MCF 10A (cell line): Measurements from ENCODE around the gene KRTAP10-6. TPM values are rescaled to one million over a fixed set of nuclear protein-coding genes. Genes with fewer than 3 reads are reported as not detected.

Experiments used
- BruUV-seq: library from RNA; stranded (reverse); fragments of 400-500 nt; replicated peaks from 2 replicates; lab custom pipeline; 2021; lab: Mats Ljungman, UMichigan
- CTCF ChIA-PET: fragments of 300-600 bp; sonication (Branson Sonifier 250); formaldehyde crosslinking; extraction: SDS; loops from one replicate; lab custom pipeline; 2021; ENCODE audit warnings: antibody characterized with exemption, inconsistent platforms; lab: Yijun Ruan, JAX
- POLR2A ChIA-PET: fragments of 300-600, 350-650 bp; sonication (Branson Sonifier 250); formaldehyde crosslinking; extraction: SDS; loops from one replicate; lab custom pipeline; 2020; ENCODE audit warnings: antibody characterized with exemption, inconsistent platforms; lab: Yijun Ruan, JAX
- DNase-seq: peaks from one replicate; pipeline ENCODE4 v3.0.0-alpha.2; 2018; ENCODE audit not compliant: unreplicated experiment
- H3K27ac Mint-ChIP-seq: one replicate; pipeline ENCODE4 v1.8.0; 2022; ENCODE audit warnings: mild to moderate bottlenecking, low read depth, mixed read lengths; ENCODE audit not compliant: unreplicated experiment
- H3K27me3 Mint-ChIP-seq: one replicate; pipeline ENCODE4 v1.8.0; 2022; ENCODE audit warnings: mixed read lengths; ENCODE audit not compliant: insufficient read depth, unreplicated experiment
- H3K36me3 Mint-ChIP-seq: one replicate; pipeline ENCODE4 v1.8.0; 2022; ENCODE audit warnings: mild to moderate bottlenecking, moderate library complexity, mixed read lengths; ENCODE audit not compliant: insufficient read depth, unreplicated experiment
- H3K4me1 Mint-ChIP-seq: one replicate; pipeline ENCODE4 v1.8.0; 2022; ENCODE audit warnings: mixed read lengths; ENCODE audit not compliant: insufficient read depth, unreplicated experiment
- H3K4me3 Mint-ChIP-seq: one replicate; pipeline ENCODE4 v1.8.0; 2022; ENCODE audit warnings: mild to moderate bottlenecking, moderate library complexity, mixed read lengths; ENCODE audit not compliant: unreplicated experiment
- H3K9me3 Mint-ChIP-seq: one replicate; pipeline ENCODE4 v1.8.0; 2022; ENCODE audit warnings: mixed read lengths; ENCODE audit not compliant: unreplicated experiment
- intact Hi-C: fragments of 100-400 bp; cut with micrococcal nuclease; formaldehyde crosslinking; loops from 2 replicates; pipeline ENCODE4 v1.14.1; 2022
- total RNA-seq: library from RNA; stranded (reverse); gene quantifications from 2 replicates; pipeline ENCODE4 v1.2.3, GENCODE V29; 2022
- TF ChIP-seq, protein P1 (sequence below): fragments of 200-600 bp; IDR thresholded peaks from one replicate; pipeline ENCODE4 v1.8.0; 2022; ENCODE audit warnings: antibody characterized with exemption, mild to moderate bottlenecking; ENCODE audit not compliant: unreplicated experiment

KRTAP10-6 gene
- total RNA-seq, 1 experiment from 2014 or later: not detected

DNA sequence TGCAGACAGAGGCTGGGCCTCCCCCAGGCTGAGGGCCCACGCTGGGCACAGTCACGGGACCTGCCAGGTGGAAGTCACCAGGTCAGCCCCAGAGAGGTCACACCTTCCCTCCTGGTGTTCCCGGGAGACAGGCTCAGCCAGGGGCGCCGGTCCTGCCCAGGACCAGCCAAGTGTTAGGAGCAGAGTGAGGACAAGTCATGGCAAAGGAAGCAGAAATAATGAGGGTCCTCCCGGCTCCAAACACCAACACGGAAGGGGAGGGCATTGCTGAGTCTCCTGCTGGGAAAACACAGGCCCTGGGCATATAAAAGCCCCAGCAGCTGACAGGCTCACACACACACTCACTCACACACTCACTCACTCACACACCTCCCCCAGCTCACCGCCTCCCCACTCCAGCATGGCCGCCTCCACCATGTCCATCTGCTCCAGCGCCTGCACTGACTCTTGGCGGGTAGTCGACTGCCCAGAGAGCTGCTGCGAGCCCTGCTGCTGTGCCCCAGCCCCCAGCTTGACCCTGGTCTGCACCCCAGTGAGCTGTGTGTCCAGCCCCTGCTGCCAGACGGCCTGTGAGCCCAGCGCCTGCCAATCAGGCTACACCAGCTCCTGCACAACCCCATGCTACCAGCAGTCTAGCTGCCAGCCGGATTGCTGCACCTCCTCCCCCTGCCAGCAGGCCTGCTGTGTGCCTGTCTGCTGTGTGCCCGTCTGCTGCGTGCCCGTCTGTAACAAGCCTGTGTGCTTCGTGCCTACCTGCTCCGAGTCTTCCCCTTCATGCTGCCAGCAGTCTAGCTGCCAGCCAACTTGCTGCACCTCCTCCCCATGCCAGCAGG, 44.9 kb upstream of the KRTAP10-6 start, which contains the start of gene KRTAP10-10:
Gene KRTAP10-10 (plus strand): TSS at position 339 of the 833 bp plus-strand sequence. CDS start 62 bp downstream, at position 401.
- no TSS peak for BruUV-seq
- Mint-ChIP-seq H3K27ac (no peak within 1 kb of the TSS), H3K4me1 (no peaks in the 10 kb centered on the region), H3K9me3 (peaks cover 28% of the 10 kb centered on the region), H3K36me3 (no peaks in the 10 kb centered on the region), H3K27me3 (peaks cover 63% of the 10 kb centered on the region), H3K4me3 (no peak within 1 kb of the TSS)
- ChIA-PET POLR2A (no interaction called here), CTCF (no interaction called here)
- no peak for DNase-seq
- intact Hi-C loops: no loop called here
- TF ChIP-seq, protein P1, sequence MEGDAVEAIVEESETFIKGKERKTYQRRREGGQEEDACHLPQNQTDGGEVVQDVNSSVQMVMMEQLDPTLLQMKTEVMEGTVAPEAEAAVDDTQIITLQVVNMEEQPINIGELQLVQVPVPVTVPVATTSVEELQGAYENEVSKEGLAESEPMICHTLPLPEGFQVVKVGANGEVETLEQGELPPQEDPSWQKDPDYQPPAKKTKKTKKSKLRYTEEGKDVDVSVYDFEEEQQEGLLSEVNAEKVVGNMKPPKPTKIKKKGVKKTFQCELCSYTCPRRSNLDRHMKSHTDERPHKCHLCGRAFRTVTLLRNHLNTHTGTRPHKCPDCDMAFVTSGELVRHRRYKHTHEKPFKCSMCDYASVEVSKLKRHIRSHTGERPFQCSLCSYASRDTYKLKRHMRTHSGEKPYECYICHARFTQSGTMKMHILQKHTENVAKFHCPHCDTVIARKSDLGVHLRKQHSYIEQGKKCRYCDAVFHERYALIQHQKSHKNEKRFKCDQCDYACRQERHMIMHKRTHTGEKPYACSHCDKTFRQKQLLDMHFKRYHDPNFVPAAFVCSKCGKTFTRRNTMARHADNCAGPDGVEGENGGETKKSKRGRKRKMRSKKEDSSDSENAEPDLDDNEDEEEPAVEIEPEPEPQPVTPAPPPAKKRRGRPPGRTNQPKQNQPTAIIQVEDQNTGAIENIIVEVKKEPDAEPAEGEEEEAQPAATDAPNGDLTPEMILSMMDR: no peak

DNA sequence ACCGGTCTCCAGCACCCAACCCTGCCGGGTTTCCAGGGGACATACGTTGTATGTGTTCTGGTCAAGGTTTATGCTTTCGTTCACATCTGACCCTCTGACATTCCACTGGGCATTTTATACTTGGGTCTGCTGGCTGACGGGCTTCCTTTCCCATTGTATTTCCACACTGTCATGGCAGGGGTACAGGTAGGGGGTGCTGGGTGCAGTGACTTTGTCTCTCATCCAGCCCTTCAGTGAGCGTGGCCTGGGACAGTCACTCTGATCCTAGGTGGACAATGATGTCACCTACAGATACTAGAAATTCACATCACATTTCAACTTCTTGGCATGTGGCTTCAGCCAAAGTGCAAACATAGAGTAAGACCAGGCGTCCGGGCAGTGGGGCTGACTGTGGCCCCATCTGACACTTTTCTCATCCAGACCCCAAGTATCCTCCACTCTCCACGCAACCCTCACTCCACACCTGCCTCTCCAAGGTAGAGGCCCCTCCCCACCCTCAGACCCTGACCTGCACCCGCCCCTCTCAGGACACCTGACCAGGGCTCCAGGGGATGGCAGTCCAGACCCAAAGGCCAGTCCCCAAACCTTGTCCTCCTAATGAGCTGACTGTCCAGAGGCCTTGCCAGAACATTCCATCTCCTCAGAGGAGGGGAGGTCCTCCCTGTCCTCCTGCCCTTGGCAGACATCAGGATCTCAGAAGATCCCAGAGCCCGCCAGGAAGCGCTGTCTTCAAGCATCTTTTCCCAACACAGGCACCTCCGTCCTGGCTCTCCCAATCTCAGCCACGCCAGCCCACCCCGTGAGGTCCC, 44.1 kb upstream of the KRTAP10-6 start:
- no peak for DNase-seq
- no peaks in the 10 kb centered on the region for H3K4me1 Mint-ChIP-seq
- peaks cover 33% of the 10 kb centered on the region for H3K9me3 Mint-ChIP-seq
- intact Hi-C loops: no loop called here
- POLR2A ChIA-PET: no interaction called here
- no peaks in the 10 kb centered on the region for H3K36me3 Mint-ChIP-seq
- H3K27me3 Mint-ChIP-seq: peaks cover 63% of the 10 kb centered on the region
- CTCF ChIA-PET: no interaction called here
- H3K4me3 Mint-ChIP-seq: no peak overlapping the region
- H3K27ac Mint-ChIP-seq: no peak overlapping the region
- BruUV-seq: no TSS peak
- TF ChIP-seq, protein P1: no peak

DNA sequence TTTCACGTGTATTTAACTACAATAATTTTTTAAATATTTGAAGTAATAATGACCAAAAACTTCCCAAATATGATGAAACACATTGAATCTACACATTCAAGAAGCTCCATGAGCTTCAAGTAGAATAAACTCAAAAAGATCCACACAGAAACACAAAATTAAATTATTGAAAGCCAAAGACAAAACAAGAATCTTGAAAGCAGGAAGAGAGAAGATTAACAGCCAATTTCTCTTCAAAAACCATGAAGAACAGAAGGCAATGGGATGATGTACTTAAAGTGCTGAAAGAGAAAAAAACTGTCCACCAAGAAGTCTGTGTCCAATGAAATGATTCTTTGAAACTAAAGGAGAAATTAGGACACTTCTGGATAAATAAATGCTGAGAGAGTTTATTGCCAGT, 39.8 kb upstream of the KRTAP10-6 start:
- peaks cover 37% of the 10 kb centered on the region for H3K9me3 Mint-ChIP-seq
- H3K4me1 Mint-ChIP-seq: no peaks in the 10 kb centered on the region

More for the DNA sequence above, 39.8 kb upstream of the KRTAP10-6 start:
- H3K36me3 Mint-ChIP-seq: no peaks in the 10 kb centered on the region
- ChIA-PET POLR2A (no interaction called here), CTCF (no interaction called here)
- no TSS peak for BruUV-seq
- TF ChIP-seq, protein P1: no peak
- intact Hi-C loops: no loop called here
- no peak overlapping the region for H3K4me3 Mint-ChIP-seq
- peaks cover 36% of the 10 kb centered on the region for H3K27me3 Mint-ChIP-seq
- no peak overlapping the region for H3K27ac Mint-ChIP-seq
- DNase-seq: no peak
